ENCODE data around the gene PLA2G6.

DNA sequence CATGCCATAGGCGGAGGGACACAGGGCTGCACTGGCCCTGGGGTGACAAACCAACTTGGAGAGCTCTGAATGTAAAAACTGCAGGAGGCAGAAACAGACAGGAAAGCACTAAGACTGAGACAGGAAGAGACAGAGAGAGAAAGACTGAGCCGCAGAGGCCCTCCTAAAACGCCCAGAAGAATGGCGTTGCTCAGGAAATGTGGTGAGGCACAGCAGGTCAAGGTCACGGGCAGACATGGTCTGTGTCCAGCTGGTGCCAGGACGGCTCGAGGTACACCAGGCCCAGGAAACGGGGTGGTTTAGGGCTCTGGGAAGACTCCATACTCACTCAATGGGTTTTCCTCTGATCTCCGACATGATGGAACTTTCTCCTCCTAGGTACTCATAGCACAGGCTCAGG, 49.3 kb upstream of the PLA2G6 start:
- TF ChIP-seq CTCF (IDR thresholded peaks at IDR 0.05) (no peak), POLR2A (IDR thresholded peaks at IDR 0.05) (no peak)

Measured in stomach (tissue), 4 donors.